Tibial nerve (tissue), 4 donors: Measurements from ENCODE around the gene PKHD1. TPM values are rescaled to one million over a fixed set of nuclear protein-coding genes. Genes with fewer than 3 reads are reported as not detected.
A peak's percentile ranks its signal among the peaks of the same experiment; 100 is the strongest.

ENCODE experiments used
- DNase-seq, 2 donors: peaks; one replicate each; pipeline ENCODE4 v3.0.0-alpha.2; 2019; ENCODE audit warnings: low spot score in 2 of 2
- H3K27ac ChIP-seq, 4 donors: fragments of 200-600 bp; sonication (generic) in 3 of 4; one replicate each; pipeline ENCODE4 v1.5.1; 2017 to 2019; ENCODE audit warnings: mild to moderate bottlenecking in 1 of 4
- H3K27me3 ChIP-seq, 2 donors: fragments of 200-600 bp; sonication (generic) in 1 of 2; one replicate each; pipeline versions ENCODE4 v1.5.1 to v1.6.0; 2017 to 2019
- H3K36me3 ChIP-seq, 3 donors: fragments of 200-600 bp; sonication (generic); one replicate each; pipeline ENCODE4 v1.5.1; 2018 to 2019
- H3K4me1 ChIP-seq, 4 donors: fragments of 200-600 bp; sonication (generic) in 3 of 4; one replicate each; pipeline ENCODE4 v1.5.1; 2017 to 2019
- H3K4me3 ChIP-seq, 4 donors: fragments of 200-600 bp; sonication (generic) in 3 of 4; one replicate each; pipeline ENCODE4 v1.5.1; 2017 to 2019; ENCODE audit warnings: mild to moderate bottlenecking in 1 of 4, moderate library complexity in 1 of 4
- H3K9me3 ChIP-seq, 4 donors: fragments of 200-600 bp; sonication (generic) in 3 of 4; one replicate each; pipeline ENCODE4 v1.5.1; 2017 to 2019
- CTCF ChIP-seq, 5 experiments: fragments of 200-600 bp in 3 of 5; fragments of 450-650 bp in 2 of 5; sonication (generic) in 3 of 5; IDR thresholded peaks; one replicate each; pipeline ENCODE4 v1.5.1; 2016 to 2019; ENCODE audit warnings: antibody characterized with exemption in 5 of 5, mild to moderate bottlenecking in 3 of 5, moderate library complexity in 2 of 5
- EP300 ChIP-seq, 2 donors: sonication (generic); formaldehyde crosslinking; IDR thresholded peaks; one replicate each; pipeline ENCODE4 v1.6.1; 2017; ENCODE audit warnings: antibody characterized with exemption in 2 of 2, mild to moderate bottlenecking in 1 of 2
- POLR2A ChIP-seq, 2 donors: fragments of 450-650 bp; IDR thresholded peaks; one replicate each; pipeline ENCODE4 v1.6.1; 2017; ENCODE audit warnings: antibody characterized with exemption in 2 of 2, mild to moderate bottlenecking in 2 of 2, moderate library complexity in 2 of 2
- WGBS, 2 donors: methylation state at CpG; one replicate each; pipeline ENCODE4 v1.1.5; 2018; 5-methylcytosine and 5-hydroxymethylcytosine counted together
- total RNA-seq, 4 donors: library from RNA; depleted of rRNA; stranded (reverse); fragments of >200 nt; gene quantifications; one replicate each; pipeline ENCODE4 v1.1.0, GENCODE V29; 2016

PKHD1 gene
- total RNA-seq, 4 donors from 2014 or later = under 0.01 to 0.22 (median 0.20) TPM

DNA sequence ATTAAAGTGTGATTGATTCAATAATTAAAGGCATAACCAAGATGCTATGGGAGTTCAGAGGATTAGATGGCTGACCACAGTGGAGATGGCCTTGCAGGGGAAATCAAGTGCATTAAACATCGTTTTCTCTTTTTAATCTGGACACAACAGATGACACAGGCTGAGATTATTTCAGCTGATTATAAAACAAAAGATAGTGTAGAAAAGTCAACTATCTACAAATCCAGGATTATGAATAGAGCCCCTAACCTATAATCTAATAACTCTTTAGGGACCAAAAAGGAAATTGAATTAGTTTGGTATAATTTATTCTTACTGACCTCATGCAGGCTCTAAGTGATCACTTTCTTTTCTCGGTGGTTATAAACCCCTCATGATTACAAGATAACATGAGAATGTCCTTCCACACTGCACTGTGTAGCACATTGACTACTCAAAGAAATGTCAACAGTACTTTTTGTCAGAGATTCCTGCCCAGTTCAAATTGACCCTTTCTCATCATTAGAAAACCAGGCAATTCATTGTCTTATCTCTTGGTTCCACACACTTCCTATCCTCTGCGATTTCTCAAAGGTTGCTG is 122.1 kb downstream of the PKHD1 start:
- WGBS, 2 donors = 60 to 63% methylated on average over 3 of the region's 3 CpGs
- no peak for DNase-seq
- TF ChIP-seq CTCF (IDR thresholded peaks at IDR 0.05) = no peak
- TF ChIP-seq POLR2A (IDR thresholded peaks at IDR 0.05) = no peak
- no peak for TF ChIP-seq EP300 (IDR thresholded peaks at IDR 0.05)

DNA sequence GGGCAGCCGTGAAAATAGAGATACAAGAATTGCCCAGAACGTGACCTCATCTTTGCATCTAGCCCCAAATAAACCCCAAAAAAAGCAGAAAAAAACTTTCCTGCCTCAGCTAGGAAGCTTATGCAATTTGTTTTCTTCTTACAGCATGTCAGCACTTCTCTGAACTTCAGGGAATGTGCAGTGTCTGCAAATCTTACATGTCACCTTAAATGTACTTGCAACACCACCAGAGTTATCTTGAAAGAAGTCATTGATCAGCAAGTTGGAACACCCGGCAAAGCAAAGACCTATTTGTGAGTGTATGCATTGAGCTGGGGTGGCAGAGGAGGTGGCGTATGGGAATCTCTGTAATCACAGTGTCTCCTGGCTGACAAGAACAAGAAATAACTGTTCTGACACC is 123.4 kb downstream of the PKHD1 start:
- 52 to 60% methylated on average over 4 of the region's 4 CpGs for WGBS, 2 donors
- Histone ChIP-seq H3K4me1 (no peaks in the 10 kb centered on the region), H3K36me3 (no peaks in the 10 kb centered on the region), H3K4me3 (no peak overlapping the region), H3K27me3 (no peaks in the 10 kb centered on the region), H3K27ac (no peak overlapping the region), H3K9me3 (no peaks in the 10 kb centered on the region)
- TF ChIP-seq EP300 (IDR thresholded peaks at IDR 0.05) = no peak
- no peak for TF ChIP-seq POLR2A (IDR thresholded peaks at IDR 0.05)
- no peak for TF ChIP-seq CTCF (IDR thresholded peaks at IDR 0.05)
- DNase-seq = no peak

More for the DNA sequence above, 122.1 kb downstream of the PKHD1 start:
- no peaks in the 10 kb centered on the region for H3K4me1 ChIP-seq
- no peak overlapping the region for H3K27ac ChIP-seq
- no peaks in the 10 kb centered on the region for H3K9me3 ChIP-seq
- no peaks in the 10 kb centered on the region for H3K27me3 ChIP-seq
- no peak overlapping the region for H3K4me3 ChIP-seq
- H3K36me3 ChIP-seq = no peaks in the 10 kb centered on the region

- 74 to 91% methylated on average over 1 of the region's 1 CpG for WGBS, 2 donors
- no peak for DNase-seq
These were observed 125.1 kb downstream of the PKHD1 start for GRCh38 chr6:51962354-51962753.

DNA sequence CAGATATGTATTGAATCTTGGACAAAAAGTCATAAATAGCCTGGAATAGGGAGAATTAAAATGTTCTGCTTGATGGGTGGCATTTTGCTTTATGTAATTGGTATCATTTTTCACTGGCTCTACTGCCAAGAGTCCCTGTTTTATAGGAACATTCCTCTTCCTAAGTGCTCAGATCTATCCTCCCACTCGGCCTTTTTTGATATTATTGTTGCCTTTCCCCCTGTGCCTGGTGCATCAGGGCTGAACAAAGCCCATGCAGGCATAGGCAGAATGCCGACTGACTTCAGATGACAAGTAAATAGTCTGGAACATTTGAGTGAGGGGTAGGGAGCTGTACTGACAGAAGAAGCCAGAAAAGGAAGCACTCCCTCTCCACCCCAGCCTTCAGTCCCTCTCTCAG is 127.0 kb downstream of the PKHD1 start:
- no peak overlapping the region for H3K4me3 ChIP-seq
- no peaks in the 10 kb centered on the region for H3K36me3 ChIP-seq
- no peak for DNase-seq
- H3K9me3 ChIP-seq = no peaks in the 10 kb centered on the region
- no peak overlapping the region for H3K27ac ChIP-seq
- no peak for TF ChIP-seq CTCF (IDR thresholded peaks at IDR 0.05)
- no peak for TF ChIP-seq EP300 (IDR thresholded peaks at IDR 0.05)
- no peak for TF ChIP-seq POLR2A (IDR thresholded peaks at IDR 0.05)
- 40 to 51% methylated on average over 2 of the region's 2 CpGs for WGBS, 2 donors
- no peaks in the 10 kb centered on the region for H3K4me1 ChIP-seq
- no peaks in the 10 kb centered on the region for H3K27me3 ChIP-seq

More at GRCh38 chr6:51962354-51962753, 125.1 kb downstream of the PKHD1 start:
- TF ChIP-seq CTCF (IDR thresholded peaks at IDR 0.05) (no peak), POLR2A (IDR thresholded peaks at IDR 0.05) (no peak)
- Histone ChIP-seq H3K36me3 (no peaks in the 10 kb centered on the region), H3K4me1 (no peaks in the 10 kb centered on the region), H3K27me3 (no peaks in the 10 kb centered on the region), H3K9me3 (no peaks in the 10 kb centered on the region), H3K27ac (no peak overlapping the region), H3K4me3 (no peak overlapping the region)

GRCh38 chr6:51959744-51960383 is 127.5 kb downstream of the PKHD1 start:
- Histone ChIP-seq H3K4me1 (no peaks in the 10 kb centered on the region), H3K27me3 (no peaks in the 10 kb centered on the region), H3K9me3 (no peaks in the 10 kb centered on the region), H3K4me3 (no peak overlapping the region), H3K27ac (no peak overlapping the region), H3K36me3 (no peaks in the 10 kb centered on the region)
- DNase-seq = peak; percentile 59 to 87
- TF ChIP-seq CTCF (IDR thresholded peaks at IDR 0.05) (peak; percentile 46 to 70 (median 61)), EP300 (IDR thresholded peaks at IDR 0.05) (no peak), POLR2A (IDR thresholded peaks at IDR 0.05) (no peak)
- 7% methylated on average over 6 of the region's 6 CpGs for WGBS, 2 donors
